ENCODE results near the gene ELF2.
"Not testable (repeated sequence)": the region's sequence is repeated elsewhere in the genome, so short reads cannot be mapped to it uniquely, and the experiment has no call there.

DNA sequence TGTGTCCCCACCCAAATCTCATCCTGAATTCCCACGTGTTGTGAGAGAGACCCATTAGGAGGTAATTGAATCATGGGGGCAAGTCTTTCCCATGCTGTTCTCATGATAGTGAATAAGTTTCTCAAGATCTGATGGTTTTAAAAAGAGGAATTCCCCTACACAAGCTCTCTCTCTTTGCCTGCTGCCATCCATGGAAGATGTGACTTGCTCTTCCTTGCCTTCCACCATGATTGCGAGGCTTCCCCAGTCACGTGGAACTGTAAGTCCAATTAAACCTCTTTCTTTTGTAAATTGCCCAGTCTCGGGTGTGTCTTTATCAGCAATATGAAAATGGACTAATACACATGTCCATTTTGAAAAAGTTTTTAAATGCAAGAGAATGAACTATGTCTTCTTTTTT is 20.2 kb upstream of the ELF2 start:
- TF ChIP-seq EZH2phosphoT487 (IDR thresholded peaks at IDR 0.05; ENCODE audit: borderline replicate concordance, low read length) = not testable (repeated sequence)
- TF ChIP-seq, protein P1, sequence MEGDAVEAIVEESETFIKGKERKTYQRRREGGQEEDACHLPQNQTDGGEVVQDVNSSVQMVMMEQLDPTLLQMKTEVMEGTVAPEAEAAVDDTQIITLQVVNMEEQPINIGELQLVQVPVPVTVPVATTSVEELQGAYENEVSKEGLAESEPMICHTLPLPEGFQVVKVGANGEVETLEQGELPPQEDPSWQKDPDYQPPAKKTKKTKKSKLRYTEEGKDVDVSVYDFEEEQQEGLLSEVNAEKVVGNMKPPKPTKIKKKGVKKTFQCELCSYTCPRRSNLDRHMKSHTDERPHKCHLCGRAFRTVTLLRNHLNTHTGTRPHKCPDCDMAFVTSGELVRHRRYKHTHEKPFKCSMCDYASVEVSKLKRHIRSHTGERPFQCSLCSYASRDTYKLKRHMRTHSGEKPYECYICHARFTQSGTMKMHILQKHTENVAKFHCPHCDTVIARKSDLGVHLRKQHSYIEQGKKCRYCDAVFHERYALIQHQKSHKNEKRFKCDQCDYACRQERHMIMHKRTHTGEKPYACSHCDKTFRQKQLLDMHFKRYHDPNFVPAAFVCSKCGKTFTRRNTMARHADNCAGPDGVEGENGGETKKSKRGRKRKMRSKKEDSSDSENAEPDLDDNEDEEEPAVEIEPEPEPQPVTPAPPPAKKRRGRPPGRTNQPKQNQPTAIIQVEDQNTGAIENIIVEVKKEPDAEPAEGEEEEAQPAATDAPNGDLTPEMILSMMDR (IDR thresholded peaks at IDR 0.05; ENCODE audit: low read depth, low read length, poor library complexity, severe bottlenecking) = not testable (repeated sequence)
